WERI-Rb-1 (cell line): ENCODE results near the gene UBL4A.

Experiments used
- DNase-seq: peaks from one replicate; pipeline ENCODE4 v3.0.0-alpha.2; 2020
- H3K27ac ChIP-seq: fragments of 250-450 bp; sonication (Bioruptor Pico); 2 replicates; pipeline ENCODE4 v1.5.1; 2020; ENCODE audit warnings: mild to moderate bottlenecking, moderate library complexity
- H3K27me3 ChIP-seq: fragments of 250-450 bp; sonication (Bioruptor Pico); 2 replicates; pipeline ENCODE4 v1.5.1; 2021; ENCODE audit warnings: mild to moderate bottlenecking, low read depth, moderate library complexity; ENCODE audit not compliant: insufficient read depth, severe bottlenecking
- H3K36me3 ChIP-seq: fragments of 250-450 bp; sonication (Bioruptor Pico); 2 replicates; pipeline ENCODE4 v1.5.1; 2020; ENCODE audit warnings: mild to moderate bottlenecking, moderate library complexity
- H3K4me3 ChIP-seq: 2 replicates; pipeline ENCODE4 v1.5.1; 2011; ENCODE audit warnings: low read depth, mild to moderate bottlenecking, control low read depth, low read length
- H3K9me3 ChIP-seq: fragments of 250-450 bp; sonication (Bioruptor Pico); 2 replicates; pipeline ENCODE4 v1.5.1; 2021; ENCODE audit warnings: mild to moderate bottlenecking, moderate library complexity; ENCODE audit not compliant: severe bottlenecking
- CTCF ChIP-seq: IDR thresholded peaks from 2 replicates; pipeline ENCODE4 v1.5.1; 2011; ENCODE audit warnings: low read depth, mild to moderate bottlenecking, control low read depth, inconsistent platforms, low read length

Gene UBL4A

GRCh38 chrX:154440623-154441357, 45.6 kb downstream of the UBL4A start:
- H3K27ac ChIP-seq, result no peak overlapping the region
- no peak for TF ChIP-seq CTCF
- DNase-seq, result no peak
- peaks cover 64% of the 10 kb centered on the region for H3K36me3 ChIP-seq
- H3K27me3 ChIP-seq, result peaks cover 10% of the 10 kb centered on the region
- H3K9me3 ChIP-seq, result no peaks in the 10 kb centered on the region
- no peak overlapping the region for H3K4me3 ChIP-seq

- Histone ChIP-seq H3K4me3 (no peak overlapping the region), H3K27ac (no peak overlapping the region), H3K36me3 (peaks cover 66% of the 10 kb centered on the region), H3K9me3 (no peaks in the 10 kb centered on the region), H3K27me3 (peaks cover 4% of the 10 kb centered on the region)
- TF ChIP-seq CTCF, result no peak
- DNase-seq, result no peak
Observed at GRCh38 chrX:154439841-154440240, 46.6 kb downstream of the UBL4A start.

- peaks cover 4% of the 10 kb centered on the region for H3K27me3 ChIP-seq
Observed at GRCh38 chrX:154437971-154438893, 48.2 kb downstream of the UBL4A start.

GRCh38 chrX:154436983-154437752, 49.2 kb downstream of the UBL4A start, which contains the start of gene GDI1:
Gene GDI1, plus strand, starts transcription at chrX:154437154. Its CDS starts 101 bp downstream, at chrX:154437255.
- Histone ChIP-seq H3K36me3 (peaks cover 79% of the 10 kb centered on the region), H3K4me3 (peak within 1 kb of the TSS; percentile 57), H3K27ac (peak within 1 kb of the TSS; percentile 99), H3K27me3 (peaks cover 7% of the 10 kb centered on the region), H3K9me3 (no peaks in the 10 kb centered on the region)
- no peak for TF ChIP-seq CTCF
- DNase-seq, result peak; percentile 71

More at GRCh38 chrX:154437971-154438893, 48.2 kb downstream of the UBL4A start:
- Histone ChIP-seq H3K36me3 (peaks cover 79% of the 10 kb centered on the region), H3K9me3 (no peaks in the 10 kb centered on the region), H3K4me3 (peak overlapping the region; percentile 57), H3K27ac (peak overlapping the region; percentile 35)
- no peak for TF ChIP-seq CTCF
- DNase-seq, result no peak

GRCh38 chrX:154436374-154436982, 49.9 kb downstream of the UBL4A start:
- TF ChIP-seq CTCF, result no peak
- DNase-seq, result peak; percentile 64
- peak overlapping the region; percentile 36 for H3K4me3 ChIP-seq
- peaks cover 79% of the 10 kb centered on the region for H3K36me3 ChIP-seq
- H3K9me3 ChIP-seq, result no peaks in the 10 kb centered on the region
- H3K27ac ChIP-seq, result peak overlapping the region; percentile 99
- peaks cover 7% of the 10 kb centered on the region for H3K27me3 ChIP-seq
